ENCODE measurements around the gene SUDS3.

DNA sequence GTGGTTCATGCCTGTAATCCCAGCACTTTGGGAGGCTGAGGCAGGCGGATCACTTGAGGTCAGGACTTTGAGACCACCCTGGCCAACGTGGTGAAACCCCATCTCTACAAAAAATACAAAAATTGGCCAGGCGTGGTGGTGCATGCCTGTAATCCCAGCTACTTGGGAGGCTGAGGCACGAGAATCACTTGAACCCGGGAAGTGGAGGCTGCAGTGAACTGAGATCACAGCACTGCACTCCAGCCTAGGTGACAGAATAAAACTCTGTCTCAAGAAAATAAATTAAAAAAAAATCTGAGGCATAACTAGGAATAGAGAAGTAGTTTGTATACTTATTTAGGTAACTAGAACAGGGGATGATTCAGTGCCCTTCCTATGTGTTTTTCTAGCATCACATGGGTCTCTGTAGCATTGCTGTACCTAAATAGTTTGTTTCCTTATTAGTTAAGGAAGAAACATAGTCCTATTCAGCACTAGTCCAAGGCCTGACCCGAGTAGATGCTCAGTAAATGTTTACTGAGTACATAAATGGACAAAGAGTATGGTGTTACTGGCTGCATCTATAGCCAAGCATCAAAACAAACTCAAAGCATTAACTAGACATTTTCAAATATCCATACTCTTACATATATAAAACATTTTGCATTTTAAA is 25.3 kb upstream of the SUDS3 start:
- no peak for TF ChIP-seq POLR2AphosphoS5 (IDR thresholded peaks at IDR 0.05; ENCODE audit: low read depth)
- no peak for TF ChIP-seq CTCF (conservative IDR thresholded peaks at IDR 0.05; ENCODE audit: low read depth in 2 of 2)
- TF ChIP-seq EZH2phosphoT487 (IDR thresholded peaks at IDR 0.05; ENCODE audit: unreplicated experiment): no peak
- TF ChIP-seq EZH2 (IDR thresholded peaks at IDR 0.05; ENCODE audit: low read depth, unreplicated experiment): no peak
- no peak for TF ChIP-seq NANOG (IDR thresholded peaks at IDR 0.05; ENCODE audit: borderline replicate concordance)
- TF ChIP-seq JUNB (IDR thresholded peaks at IDR 0.05; ENCODE audit: unreplicated experiment): no peak

Data from GM23338 (cell line).